Upper lobe of left lung (tissue), 4 donors: ENCODE results near the gene PDCD11.

Source experiments
- CTCF ChIP-seq, 6 experiments: fragments of 450-650 bp in 4 of 6; fragments of 200-600 bp in 2 of 6; sonication (generic) in 2 of 6; IDR thresholded peaks; one replicate each; pipeline ENCODE4 v1.5.1; 2016 to 2019; ENCODE audit warnings: antibody characterized with exemption in 6 of 6
- POLR2AphosphoS5 ChIP-seq, 2 donors: sonication (generic); formaldehyde crosslinking; IDR thresholded peaks; one replicate each; pipeline ENCODE4 v1.5.1; 2017; ENCODE audit warnings: antibody characterized with exemption in 2 of 2

GRCh38 chr10:103433858-103434257, 37.4 kb downstream of the PDCD11 start:
- TF ChIP-seq POLR2AphosphoS5 (IDR thresholded peaks at IDR 0.05): no peak
- TF ChIP-seq CTCF (IDR thresholded peaks at IDR 0.05): no peak
